NCI-H526 (cell line): Measurements from ENCODE around the gene GRM8.

ENCODE experiments used
- DNase-seq, 2 experiments: peaks; one replicate each; lab custom pipeline; 2025; lab: John Stamatoyannopoulos, UW

Gene GRM8

DNA sequence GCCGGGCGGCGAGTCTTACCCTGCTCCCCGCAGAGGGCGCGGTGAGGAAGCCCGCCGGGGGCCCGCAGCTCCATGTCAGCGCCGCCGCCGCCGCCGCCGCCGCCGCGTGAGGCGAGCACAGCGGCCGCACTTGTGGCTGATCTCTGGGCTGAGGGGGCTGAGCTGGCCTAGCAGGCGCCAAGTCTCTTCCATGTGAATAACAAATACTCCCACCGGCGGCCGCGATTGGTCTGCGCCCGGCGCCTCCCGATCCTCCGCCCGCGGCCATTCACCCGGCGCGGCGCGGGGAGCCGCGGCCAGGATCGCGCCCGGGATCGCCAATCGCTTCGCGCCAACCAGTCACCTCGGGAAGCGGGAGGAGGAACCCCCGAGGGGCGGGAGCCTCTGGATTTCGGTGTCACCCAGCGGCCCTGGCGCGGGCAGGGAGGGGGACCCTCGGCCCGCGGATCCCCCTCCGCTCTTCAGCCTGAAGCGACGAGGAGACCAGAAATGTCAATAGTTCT lies at the start of gene GRM8:
TSS of gene GRM8 (minus strand) at position 164 of the 503 bp plus-strand sequence.
- DNase-seq, result peak; percentile 32 to 79

DNA sequence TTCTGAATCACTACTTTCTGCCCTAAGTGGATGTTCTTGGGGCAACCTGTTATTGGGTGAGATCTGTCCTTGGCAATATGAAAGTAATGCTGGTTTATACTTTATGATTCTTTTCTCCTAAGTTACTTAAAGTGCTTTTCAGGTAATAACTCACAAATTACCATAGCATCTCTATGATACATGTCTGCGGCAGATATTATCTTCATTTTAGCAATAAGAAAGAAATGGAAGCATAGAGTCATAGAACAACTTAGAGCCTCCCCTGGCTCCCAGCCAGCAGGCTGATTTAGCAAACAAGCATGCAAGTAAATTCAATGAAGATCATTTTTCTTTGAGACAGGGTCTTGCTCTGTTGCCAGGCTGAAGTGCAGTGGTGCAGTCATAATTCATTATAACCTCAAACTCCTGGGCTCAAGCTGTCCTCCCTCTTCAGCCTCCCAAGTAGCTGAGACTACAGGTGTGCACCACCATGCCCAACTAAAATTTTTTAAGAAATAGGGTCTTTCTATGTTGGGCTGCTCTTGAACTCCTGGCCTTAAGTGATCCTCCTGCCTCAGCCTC lies 38.1 kb upstream of the GRM8 start:
- no peak for DNase-seq

DNA sequence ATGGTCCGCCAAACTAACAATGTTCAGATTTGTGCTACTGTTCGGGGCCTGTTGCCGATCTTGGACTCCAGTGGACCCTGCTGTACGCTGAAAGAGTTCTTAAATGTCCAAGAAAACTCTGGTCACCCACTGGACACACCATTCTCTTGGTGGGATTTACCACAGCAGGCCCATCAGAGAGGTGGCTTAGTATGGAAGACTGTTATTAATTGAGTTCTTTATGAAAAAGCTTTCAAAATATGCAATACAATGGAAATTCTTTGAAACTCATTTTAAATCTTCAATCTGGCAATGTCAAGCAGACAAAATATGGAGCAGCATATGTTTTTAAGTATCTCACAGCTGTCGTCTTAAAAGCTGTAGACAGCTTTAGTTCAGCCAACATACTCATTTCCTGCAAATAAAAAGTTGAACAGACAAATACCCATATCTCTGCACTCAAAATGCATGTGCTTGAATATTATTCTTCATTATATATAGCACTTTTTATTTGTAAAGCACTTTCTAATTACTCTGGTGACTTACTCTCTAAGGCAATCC lies 37.4 kb upstream of the GRM8 start:
- no peak for DNase-seq

DNA sequence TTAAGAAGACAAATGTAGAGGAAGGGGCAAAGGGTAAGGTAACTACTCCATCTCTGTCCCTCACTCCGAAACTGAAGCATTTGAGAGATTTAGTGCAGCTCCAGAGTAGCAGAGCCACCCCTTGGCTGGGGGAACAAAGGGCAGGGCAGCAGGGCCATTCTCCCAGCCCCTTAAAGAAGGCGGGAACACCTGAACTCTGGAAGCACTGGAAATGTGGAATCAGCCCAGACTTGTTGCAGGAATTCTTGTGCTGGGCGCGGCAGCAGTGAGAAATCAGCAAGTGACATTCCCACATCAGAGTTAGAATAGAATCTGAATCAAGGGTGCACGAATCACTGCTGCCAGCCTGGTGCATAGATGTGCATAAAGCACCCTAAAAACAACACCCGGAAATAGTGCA lies 34.4 kb upstream of the GRM8 start:
- no peak for DNase-seq

DNA sequence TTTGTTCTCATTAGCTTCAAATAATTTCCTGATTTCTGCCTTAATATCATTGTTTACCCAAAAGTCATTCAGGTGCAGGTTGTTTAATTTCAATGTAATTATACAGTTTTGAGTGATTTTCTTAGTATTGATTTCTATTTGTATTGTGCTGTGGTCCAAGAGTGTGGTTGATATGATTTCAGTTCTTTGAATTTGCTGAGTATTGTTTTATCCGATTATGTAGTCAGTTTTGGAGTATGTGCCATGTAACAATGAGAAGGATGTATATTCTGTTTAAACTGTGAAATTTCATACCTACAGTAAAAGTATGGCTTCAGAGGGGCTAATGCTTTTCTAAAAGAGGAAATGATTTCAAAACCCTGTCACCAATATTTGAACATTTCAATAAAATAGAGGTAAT lies 17.4 kb upstream of the GRM8 start:
- DNase-seq, result no peak

DNA sequence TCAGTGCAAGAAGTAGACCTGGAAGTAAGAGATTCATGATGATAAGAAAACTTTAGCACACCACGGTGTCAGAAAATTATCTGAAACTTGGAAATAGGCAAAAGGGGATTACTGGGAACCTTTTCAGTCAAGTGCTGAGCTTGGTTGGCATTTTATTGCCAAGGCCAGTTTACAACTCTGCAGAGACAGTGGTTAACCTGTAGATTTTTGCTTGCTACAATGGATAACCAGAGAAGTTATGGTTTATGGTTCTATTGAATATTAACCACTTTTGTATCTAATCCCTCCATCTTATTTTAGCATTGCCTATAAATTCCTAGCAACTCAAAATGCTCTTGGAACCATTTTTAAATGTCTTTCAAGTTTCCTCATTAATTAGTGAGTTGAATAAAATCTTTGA lies 13.3 kb upstream of the GRM8 start:
- DNase-seq, result no peak

DNA sequence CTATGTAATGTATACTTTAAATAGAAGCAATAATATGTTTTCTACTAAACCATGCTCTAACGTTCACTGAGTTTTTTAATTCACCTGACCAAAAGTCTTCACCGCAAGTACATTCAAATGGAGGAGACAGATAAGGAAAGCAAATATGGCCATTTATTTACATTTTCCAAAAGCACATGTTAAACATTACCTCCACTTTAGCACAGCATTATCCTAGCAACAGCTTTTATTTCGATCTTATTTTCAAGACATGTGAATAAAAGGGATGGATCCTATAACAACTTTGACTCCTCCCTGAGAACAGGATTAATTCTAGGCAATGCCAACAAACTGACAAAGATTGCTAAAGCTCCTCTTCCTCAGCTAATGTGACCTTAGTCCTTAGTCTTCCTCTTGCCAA lies 11.5 kb upstream of the GRM8 start:
- DNase-seq, result no peak

DNA sequence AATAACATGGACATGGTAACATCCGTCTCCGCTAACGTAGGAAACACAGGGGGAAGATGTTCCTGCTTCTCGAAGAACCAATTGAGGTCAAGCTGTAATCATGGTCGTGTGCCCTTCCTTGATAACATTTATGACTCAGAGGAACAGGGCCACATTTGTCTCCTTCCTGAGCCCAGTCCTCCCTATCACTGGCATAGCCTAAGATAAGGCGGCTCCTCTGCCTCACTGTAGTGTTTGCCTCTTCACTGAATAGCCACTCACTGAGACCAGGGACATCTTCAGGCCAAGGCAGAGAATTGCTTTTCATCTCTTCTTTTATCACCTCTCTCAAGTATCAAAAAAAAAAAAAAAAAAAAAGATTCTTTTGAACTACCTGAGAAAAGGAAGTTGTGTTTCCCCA lies 5.4 kb upstream of the GRM8 start:
- no peak for DNase-seq

DNA sequence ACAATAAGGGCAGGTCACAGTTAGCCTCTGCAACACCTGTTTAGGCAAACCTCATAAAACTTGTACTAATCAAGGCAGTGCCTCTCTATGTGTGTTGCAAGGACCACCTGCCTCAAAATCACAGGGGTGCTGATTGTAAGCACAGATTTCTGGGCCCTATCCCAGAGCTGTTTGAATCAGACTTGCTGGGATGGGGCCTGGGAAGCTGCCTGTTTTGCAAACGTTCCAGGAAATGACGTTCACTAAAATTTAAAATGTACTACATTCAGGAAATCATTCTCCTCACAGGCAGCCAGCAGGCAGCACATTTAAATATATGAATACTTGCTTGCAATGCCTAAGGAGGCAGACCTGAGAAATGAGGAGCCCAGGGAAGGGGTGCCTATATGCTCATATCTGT lies 4.3 kb upstream of the GRM8 start:
- DNase-seq, result no peak

DNA sequence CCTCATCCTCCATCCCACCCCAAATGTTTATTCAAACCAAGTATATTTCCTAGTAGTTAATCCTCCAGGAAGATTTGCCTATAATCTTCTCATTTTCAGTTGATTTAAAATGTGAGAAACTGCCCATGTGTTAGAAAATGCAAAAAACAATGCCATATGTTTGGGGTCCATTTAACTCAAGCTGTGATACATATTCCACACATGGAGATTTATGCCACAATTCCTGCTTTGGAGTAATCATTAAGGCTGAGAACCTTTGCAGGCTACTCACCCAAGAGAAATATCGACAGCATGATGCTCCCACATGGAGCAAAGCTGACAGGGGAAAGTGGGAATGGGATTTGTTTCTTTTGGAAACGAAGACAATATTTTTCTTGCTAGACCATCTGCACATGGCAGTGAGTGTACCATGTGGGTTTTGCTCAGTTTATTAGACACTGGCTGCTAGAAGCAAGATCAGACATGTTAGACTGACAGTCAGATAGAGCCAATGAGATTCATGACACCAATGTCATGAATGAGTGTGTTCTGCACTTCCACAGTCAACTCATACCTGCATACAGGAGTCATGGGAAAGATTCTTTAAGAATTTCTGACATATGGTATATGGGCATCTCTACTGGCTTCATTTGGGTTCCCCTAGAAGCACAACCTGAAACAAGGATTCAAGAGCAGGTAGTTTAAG lies 3.4 kb upstream of the GRM8 start:
- no peak for DNase-seq

DNA sequence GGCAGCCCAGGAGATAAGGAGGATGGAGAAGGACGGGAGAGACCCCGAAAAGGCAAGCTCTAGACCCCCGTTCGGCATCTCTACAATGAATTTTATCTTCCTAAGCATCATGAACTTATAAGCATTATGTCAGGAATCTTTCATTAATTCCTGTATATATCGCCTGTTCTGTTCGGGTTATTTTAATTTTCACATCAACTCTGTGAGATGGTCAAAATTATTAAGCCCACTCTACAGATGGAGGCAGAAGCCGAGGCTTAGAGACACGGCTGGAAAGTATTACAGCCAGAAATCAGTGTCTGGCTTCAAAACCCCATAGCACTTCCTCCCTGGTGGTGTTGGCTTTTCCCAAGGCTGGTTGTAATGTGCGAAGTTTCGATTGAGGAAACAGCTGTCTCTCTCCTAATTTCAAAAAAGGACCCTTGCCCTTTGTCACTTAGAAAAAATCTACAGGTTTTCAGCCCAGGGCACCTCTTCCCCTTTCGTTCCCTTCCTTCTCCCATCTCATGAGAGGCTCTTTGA lies 1.5 kb upstream of the GRM8 start:
- DNase-seq, result no peak

DNA sequence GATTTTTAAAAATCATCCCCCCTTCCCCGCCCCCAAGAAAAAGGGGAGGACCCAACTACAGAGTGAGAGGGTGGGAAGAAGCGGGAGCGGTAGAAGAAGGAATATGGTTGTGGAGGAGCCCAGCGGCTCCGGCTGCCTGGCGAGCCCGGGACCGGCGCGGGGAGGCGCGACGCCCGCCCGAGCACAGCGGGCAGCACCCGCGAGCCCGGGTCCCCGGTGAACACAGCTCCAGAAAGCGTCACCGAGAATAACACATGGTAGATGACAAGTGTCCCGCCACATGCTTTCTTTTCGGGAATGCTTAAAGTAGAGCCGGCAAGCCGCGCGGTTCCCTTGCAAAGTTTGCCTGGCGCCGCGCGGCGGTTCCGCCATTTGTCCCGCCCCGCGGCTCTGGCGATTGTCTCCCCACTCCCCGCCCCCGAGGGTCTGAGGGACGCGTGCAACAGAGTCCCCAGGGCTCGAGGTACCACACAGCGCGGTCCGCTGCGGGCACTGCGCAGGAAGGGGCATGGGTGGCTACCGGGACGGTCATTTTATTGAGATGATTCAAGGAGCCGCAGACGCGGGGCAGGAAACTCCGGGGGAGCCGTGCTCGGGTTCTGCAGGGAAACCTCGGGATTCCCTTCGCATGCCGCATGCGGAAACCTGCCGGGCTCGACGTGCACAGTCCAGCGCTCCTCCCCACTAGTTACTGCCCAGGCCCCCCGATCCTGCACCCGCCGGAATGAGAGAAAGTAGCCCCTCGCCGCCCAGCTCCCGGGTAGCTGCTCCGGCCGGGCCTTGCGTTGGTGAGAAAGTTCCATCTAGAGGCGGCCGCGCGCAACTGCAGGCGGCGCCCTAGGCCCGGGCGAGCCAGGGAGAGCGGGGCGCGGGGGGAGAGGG lies 781 bp upstream of the GRM8 start:
- DNase-seq, result peak; percentile 22 to 83

DNA sequence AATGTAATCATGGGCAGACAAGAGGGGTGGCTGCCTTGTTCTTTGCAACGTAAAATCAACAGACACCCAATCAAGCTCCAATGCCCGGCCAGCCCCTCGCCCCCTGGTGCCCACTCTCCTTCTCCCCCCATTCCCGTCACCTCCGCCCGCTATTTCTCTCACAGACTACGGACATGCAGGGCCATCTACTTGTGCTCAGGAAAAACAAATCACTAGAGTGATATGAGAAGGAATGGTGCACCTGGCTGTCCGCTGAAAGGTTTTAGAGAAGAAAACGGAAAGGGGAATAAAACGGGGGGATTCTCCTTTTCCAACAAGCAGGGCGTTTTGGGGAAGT lies 396 bp downstream of the GRM8 start:
- no peak for DNase-seq

DNA sequence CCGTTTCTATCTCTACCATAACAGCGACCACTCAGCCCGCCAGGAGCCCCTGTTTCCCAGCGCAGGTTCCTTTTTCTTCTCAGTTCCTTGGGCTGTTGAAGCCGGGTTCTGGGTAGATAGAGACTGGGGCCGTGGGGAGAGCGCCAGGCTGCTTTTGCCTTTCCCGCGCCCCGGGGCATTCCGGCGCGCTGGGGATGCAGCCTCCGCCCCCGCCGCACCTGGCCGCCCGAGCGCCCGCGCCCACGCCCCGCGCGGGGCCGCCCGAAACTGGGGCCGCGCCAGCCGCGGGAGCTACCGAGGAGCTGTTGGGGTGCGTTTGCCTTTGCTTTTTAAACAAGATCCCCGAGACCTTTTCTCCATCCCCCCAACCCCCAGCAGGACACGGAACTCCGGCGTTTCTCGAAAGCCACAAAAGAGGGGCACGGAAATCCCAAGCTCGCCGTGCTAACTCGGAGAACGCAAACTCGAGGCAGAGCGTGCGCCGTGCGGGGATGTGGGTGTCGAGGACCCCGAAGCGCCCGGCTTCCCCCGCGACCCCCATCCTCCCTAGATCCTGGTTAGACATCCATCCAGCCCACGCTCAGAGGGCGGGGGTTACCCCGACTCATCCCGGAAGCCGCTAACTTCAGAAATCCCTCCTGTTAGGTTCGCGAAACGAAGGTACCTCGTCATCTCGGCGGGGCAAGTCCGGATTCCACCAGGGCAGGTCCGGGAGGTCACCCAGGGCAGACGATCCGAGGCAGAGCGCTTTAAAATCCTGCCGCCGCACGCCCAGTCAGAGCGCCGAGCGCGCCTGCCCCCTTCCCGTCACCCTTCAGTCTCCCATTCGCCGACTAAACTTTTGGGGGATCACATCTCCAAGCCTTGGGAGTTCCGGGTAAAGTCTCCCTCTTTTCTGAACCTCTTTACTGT lies 1.0 kb downstream of the GRM8 start:
- peak in 1 of 2 experiments; percentile 10 for DNase-seq

DNA sequence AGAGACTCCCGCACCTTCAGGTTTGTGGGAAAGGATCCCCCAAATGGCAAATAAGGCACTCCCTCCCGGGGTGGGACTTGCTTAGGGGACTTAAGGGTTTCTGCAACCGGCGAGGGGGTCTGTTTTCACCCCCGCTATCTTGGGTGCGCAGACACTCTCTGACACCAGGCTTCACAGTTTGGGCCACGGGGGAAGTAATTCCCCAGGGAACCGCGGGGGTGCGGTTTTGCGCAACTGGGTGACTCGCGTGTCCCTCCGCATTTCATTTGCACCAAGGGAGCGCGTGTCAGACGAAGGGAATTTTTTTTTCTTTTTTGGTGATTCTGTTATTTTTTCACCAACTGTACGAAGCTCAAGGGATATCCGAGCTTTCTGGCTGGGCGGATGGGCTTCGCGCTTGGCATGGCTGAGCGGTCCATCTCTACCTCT lies 1.7 kb downstream of the GRM8 start:
- no peak for DNase-seq

DNA sequence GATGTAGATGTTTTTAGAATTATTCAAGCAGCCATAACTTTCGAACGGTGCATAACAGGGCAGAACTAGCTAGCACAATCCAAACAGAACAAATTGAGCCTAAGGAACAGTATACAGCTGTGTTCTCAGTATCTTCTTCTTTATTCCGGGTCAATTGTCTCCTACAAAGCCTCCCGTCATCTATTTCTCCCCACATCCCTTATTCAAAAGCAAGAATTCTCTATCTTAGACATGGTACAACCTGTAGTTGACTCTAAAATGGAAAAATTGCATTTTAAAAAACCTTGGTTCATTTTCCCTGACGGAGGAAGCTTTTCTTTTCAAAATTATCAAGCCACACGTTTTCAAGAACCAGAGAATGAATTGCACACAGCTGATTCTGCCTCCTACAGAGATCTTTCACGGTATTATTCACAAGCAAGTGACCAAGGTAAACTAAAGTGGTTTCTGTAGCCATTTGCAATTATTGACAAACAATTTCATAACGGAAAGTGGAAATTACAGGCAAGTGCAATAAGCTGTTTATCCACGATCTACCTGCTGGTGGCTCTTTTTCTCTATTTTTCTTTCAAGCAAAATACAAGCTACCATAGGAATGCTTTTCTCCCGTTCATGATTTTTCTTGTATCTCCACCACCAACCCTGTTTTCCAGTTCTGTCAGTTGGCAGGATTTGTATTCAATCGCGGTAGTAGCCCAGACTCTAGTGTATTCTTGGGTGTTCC lies 2.3 kb downstream of the GRM8 start:
- DNase-seq, result no peak

DNA sequence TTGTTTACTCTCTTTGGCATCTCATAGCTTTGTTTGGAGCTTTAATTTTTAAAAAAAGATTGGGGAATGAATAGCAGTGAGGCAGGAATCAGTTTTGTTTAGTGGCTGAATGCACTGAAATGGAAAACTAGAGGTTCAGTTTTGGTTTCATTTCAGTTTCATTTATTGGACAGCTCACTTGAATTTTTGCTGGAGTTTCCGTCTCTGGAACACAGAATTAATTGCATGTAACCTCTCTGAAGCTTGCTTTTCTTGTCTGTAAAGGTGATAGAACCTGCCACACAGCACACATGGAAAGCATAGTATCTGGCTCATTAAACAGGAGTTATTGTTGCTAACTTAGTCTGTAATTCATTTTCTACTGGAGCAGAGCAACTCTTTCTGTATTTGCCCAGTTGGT lies 7.1 kb downstream of the GRM8 start:
- no peak for DNase-seq

DNA sequence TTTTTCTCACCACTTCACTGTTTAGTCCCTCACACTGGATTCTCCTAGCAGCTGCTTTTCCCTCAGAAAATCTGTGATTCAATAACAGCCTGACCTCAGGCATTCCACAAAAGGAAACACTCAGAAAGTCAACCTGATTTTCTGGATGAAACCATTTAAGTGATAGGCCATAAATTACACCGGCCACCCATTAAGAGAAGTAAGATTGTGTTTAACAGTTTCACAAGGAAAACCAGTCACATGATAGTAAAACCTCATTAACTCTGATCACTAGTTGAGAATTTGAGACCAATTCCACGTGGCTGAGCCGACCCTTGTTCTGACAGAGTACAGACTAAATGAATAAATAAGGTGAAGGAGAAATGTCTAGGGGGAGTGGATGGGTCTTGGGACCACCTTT lies 7.7 kb downstream of the GRM8 start:
- no peak for DNase-seq

DNA sequence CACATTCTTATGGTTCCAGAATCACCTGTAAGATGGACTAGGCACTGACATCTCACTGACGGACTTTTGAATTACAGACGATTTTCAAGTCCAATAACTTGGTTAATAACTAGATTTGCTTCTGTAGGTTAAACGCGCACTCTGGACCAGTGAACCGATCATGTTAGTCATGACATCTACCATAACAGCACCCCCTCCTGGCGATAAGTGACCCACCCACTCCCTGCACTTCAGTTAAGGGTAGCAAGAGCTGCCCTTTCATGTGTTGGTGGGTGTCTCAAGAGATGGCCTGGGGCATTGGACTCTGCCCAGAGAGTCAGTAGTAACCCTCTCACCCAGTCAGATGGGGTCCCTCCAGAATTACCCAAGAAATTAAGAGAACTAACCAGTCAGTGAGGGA lies 12.9 kb downstream of the GRM8 start:
- DNase-seq, result peak in 1 of 2 experiments; percentile 13

DNA sequence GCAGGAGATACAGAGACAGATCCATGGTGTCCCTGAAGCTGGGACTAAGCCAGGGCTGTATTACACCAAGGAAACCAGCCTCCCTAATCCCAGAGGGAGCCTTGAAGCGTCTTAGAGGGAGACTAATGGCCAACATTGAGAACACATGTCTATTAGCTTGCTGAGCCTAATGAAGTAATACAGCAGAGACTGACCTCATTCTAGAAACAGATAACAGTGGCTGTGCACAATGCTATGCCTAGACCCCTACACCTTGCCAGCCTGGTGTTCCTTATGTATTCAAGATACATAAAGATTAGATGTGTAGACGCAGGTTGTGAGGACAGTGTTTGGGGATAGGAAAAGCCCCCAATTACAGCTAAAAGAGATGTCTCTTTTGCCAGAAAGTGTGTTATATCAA lies 19.1 kb downstream of the GRM8 start:
- no peak for DNase-seq

DNA sequence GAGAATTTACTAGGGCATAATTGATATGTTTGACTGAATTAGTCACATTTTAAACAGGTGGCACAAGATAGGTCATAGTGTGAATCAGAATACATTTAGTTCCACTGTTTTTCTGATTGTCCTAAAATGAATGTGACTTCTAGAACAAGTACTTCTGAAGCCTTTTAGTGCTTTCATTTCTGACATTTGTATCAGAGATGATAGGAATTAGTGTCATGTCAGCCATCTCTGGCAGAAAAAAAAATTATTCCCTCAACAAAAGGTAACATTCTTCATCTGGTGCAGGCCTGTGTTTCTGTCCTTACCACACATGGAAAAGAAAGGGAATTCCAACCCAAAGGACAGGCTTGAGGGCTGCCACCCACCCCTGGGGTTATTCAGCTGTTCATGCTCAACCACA lies 21.3 kb downstream of the GRM8 start:
- DNase-seq, result no peak
